Fibroblast of villous mesenchyme (primary cell): Measurements from ENCODE around the gene SLAMF1. TPM values are rescaled to one million over a fixed set of nuclear protein-coding genes. Genes with fewer than 3 reads are reported as not detected.
A peak's percentile ranks its signal among the peaks of the same experiment; 100 is the strongest.
"Not testable (repeated sequence)": the region's sequence is repeated elsewhere in the genome, so short reads cannot be mapped to it uniquely, and the experiment has no call there.

Source experiments
- DNase-seq: peaks from one replicate; pipeline ENCODE4 v3.0.0-alpha.2; 2010; ENCODE audit warnings: low read depth
- H3K4me3 ChIP-seq: 2 replicates; pipeline ENCODE4 v1.5.1; 2011; ENCODE audit warnings: low read depth, mild to moderate bottlenecking, low read length
- CTCF ChIP-seq: IDR thresholded peaks from 2 replicates; pipeline ENCODE4 v1.5.1; 2012; ENCODE audit warnings: low read depth, mild to moderate bottlenecking, low read length; ENCODE audit not compliant: insufficient read depth
- total RNA-seq: library from RNA; depleted of rRNA; stranded (reverse); fragments of >200 nt; gene quantifications from 2 replicates; pipeline ENCODE4 v1.2.3, GENCODE V29; 2012

Gene SLAMF1, protein sequence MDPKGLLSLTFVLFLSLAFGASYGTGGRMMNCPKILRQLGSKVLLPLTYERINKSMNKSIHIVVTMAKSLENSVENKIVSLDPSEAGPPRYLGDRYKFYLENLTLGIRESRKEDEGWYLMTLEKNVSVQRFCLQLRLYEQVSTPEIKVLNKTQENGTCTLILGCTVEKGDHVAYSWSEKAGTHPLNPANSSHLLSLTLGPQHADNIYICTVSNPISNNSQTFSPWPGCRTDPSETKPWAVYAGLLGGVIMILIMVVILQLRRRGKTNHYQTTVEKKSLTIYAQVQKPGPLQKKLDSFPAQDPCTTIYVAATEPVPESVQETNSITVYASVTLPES
- total RNA-seq, result not detected in 2 replicates

- H3K4me3 ChIP-seq, result no peak within 1 kb of the TSS
- DNase-seq, result no peak
- TF ChIP-seq CTCF, result no peak
These were observed at the start of gene SLAMF1 for GRCh38 chr1:160646711-160647328. TSS of gene SLAMF1 (minus strand) at chr1:160647044. CDS start at chr1:160646945, 99 bp downstream.

DNA sequence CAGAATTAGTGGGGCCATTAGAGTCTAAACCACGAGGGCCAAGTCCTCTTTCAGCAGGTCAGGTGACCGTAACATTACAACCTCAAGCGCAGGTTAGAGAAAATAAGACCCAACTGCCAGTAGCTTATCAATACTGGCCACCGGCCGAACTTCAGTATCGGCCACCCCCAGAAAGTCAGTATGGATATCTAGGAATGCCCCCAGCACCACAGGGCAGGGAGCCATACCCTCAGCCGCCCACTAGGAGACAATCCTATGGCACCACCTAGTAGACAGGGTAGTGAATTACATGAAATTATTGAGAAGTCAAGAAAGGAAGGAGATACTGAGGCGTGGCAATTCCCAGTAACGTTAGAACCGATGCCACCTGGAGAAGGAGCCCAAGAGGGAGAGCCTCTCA lies 45.5 kb upstream of the SLAMF1 start:
- peak; percentile 15 for TF ChIP-seq CTCF
- not testable (repeated sequence) for H3K4me3 ChIP-seq, DNase-seq

GRCh38 chr1:160685266-160685665 lies 38.4 kb upstream of the SLAMF1 start:
- no peak for TF ChIP-seq CTCF
- no peak for DNase-seq
- no peak overlapping the region for H3K4me3 ChIP-seq

- TF ChIP-seq CTCF, result no peak
- H3K4me3 ChIP-seq, result no peak overlapping the region
- no peak for DNase-seq
These were observed 36.4 kb upstream of the SLAMF1 start for GRCh38 chr1:160682983-160683865.

- H3K4me3 ChIP-seq, result no peak overlapping the region
- DNase-seq, result no peak
- no peak for TF ChIP-seq CTCF
These were observed 35.0 kb upstream of the SLAMF1 start for GRCh38 chr1:160681891-160682140.

DNA sequence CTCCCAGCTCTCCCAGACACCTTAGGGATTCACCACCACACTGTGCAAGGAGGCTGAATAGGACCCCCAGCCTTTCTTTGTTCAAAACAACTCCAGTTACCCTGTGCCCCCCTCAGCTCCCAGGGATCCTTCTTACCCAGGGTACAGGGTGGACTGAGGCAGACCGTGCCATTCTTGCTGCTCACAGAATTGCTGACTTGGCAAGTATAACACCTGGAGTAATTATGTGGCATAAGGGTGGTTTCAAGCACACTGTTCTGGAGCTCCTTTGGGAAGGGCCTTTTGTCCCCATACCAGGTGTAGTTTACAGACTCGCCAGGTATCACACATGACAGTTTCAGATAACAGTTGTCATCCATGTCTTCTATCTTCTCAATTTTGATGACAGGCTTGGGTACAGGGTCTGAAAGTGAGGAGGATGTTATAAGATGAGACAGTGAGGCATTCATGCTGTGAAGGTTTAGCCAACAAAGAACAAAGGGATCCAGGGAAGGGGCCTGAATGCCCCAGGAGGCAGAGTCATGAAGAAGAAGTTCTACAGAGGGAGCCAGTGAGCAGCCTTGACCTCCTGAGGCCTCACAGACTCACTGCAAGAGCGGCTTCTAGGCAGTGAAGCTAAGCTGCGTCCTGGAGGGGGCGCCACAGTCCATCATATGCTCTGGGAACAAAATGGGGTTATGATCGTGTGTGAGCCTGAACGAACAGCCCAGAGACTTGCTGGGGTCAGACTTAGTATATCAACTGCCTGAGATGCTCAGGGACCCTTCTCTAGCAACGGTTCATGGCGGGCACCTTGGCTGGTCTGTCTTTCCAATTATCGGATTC lies 34.4 kb upstream of the SLAMF1 start:
- TF ChIP-seq CTCF, result peak; percentile 49
- no peak overlapping the region for H3K4me3 ChIP-seq
- peak; percentile 39 for DNase-seq
